Loucy (cell line): ENCODE data around the gene UNC13B.
"Not testable (repeated sequence)": the region's sequence is repeated elsewhere in the genome, so short reads cannot be mapped to it uniquely, and the experiment has no call there.

ENCODE experiments used
- EZH2phosphoT487 ChIP-seq: fragments of 200-600 bp; IDR thresholded peaks from 2 replicates; pipeline ENCODE4 v1.6.1; 2018; ENCODE audit warnings: antibody characterized with exemption, mild to moderate bottlenecking, moderate library complexity, borderline replicate concordance
- TF ChIP-seq, protein P1 (sequence below): fragments of 200-600 bp; sonication (generic); conservative IDR thresholded peaks from 2 replicates; pipeline ENCODE4 v1.5.1; 2014; ENCODE audit warnings: mild to moderate bottlenecking, antibody characterized with exemption, low read length

DNA sequence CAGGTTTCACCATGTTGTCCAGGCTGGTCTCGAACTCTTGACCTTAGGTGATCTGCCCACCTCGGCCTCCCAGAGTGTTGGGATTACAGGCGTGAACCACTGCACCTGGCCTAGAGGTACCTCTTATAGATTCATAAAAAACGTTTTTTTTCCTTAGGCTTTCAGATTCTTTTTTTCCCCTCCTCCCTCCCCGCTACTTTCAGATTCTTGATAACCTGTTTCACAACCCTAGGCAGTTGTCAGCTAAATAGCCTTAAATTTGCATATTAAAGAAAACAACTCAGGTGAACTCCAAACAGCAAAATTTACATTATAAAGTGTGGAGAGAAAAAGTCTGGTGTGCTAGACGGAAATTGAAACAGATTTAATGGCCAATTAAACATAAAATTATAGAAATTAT lies 4.0 kb upstream of the UNC13B start:
- TF ChIP-seq, protein P1, sequence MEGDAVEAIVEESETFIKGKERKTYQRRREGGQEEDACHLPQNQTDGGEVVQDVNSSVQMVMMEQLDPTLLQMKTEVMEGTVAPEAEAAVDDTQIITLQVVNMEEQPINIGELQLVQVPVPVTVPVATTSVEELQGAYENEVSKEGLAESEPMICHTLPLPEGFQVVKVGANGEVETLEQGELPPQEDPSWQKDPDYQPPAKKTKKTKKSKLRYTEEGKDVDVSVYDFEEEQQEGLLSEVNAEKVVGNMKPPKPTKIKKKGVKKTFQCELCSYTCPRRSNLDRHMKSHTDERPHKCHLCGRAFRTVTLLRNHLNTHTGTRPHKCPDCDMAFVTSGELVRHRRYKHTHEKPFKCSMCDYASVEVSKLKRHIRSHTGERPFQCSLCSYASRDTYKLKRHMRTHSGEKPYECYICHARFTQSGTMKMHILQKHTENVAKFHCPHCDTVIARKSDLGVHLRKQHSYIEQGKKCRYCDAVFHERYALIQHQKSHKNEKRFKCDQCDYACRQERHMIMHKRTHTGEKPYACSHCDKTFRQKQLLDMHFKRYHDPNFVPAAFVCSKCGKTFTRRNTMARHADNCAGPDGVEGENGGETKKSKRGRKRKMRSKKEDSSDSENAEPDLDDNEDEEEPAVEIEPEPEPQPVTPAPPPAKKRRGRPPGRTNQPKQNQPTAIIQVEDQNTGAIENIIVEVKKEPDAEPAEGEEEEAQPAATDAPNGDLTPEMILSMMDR, result not testable (repeated sequence)
- TF ChIP-seq EZH2phosphoT487, result not testable (repeated sequence)
